ENCODE results near the gene TUBB. TPM values are rescaled to one million over a fixed set of nuclear protein-coding genes. Genes with fewer than 3 reads are reported as not detected.

Gene TUBB
- total RNA-seq, 1 donor, result 446 TPM

Small RNA genes lying within 50 kb of the gene (small RNA-seq; reads per million reads assigned to genes)
- not detected for gene RF00019
- gene RN7SL353P, result not detected

Other genes with a start within 250 kb of the TUBB start
- gene HLA-E, start 230.8 kb upstream of the TUBB start, total RNA-seq, result 1,118 TPM
- gene GNL1, start 163.9 kb upstream of the TUBB start, total RNA-seq, result 46.6 TPM
- 14.5 TPM for gene PRR3, start 163.1 kb upstream of the TUBB start, total RNA-seq
- gene ABCF1, start 148.9 kb upstream of the TUBB start, total RNA-seq, result 40.7 TPM
- gene PPP1R10, start 103.1 kb upstream of the TUBB start, total RNA-seq, result 71.9 TPM
- 81.1 TPM for gene MRPS18B, start 102.5 kb upstream of the TUBB start, total RNA-seq
- 11.0 TPM for gene ATAT1, start 93.5 kb upstream of the TUBB start, total RNA-seq
- 12.9 TPM for gene C6orf136, start 73.2 kb upstream of the TUBB start, total RNA-seq
- gene DHX16, start 47.3 kb upstream of the TUBB start, total RNA-seq, result 42.3 TPM
- 53.3 TPM for gene PPP1R18, start 33.7 kb upstream of the TUBB start, total RNA-seq
- gene NRM, start 29.4 kb upstream of the TUBB start, total RNA-seq, result 9.4 TPM
- gene MDC1, start 3.1 kb upstream of the TUBB start, total RNA-seq, result 14.0 TPM
- gene FLOT1, start 22.3 kb downstream of the TUBB start, total RNA-seq, result 50.6 TPM
- 4.3 TPM for gene IER3, start 24.2 kb downstream of the TUBB start, total RNA-seq
- 3.0 TPM for gene DDR1, start 164.2 kb downstream of the TUBB start, total RNA-seq
- 19.1 TPM for gene GTF2H4, start 187.9 kb downstream of the TUBB start, total RNA-seq
- gene VARS2, start 193.9 kb downstream of the TUBB start, total RNA-seq, result 15.9 TPM
- gene SFTA2, start 211.8 kb downstream of the TUBB start, total RNA-seq, result not detected
- not detected for gene MUCL3, start 220.6 kb downstream of the TUBB start, total RNA-seq

All from hematopoietic multipotent progenitor cell (in vitro differentiated cells).